GM13976 (cell line): ENCODE results near the gene UBALD2.

Source experiments
- DNase-seq: peaks from one replicate; pipeline ENCODE4 v3.0.0; 2012; ENCODE audit warnings: low spot score
- in situ Hi-C: fragments of 300-500 bp; cut with MboI; formaldehyde crosslinking; loops from one replicate; pipeline ENCODE4 v1.12.0; 2022; ENCODE audit warnings: low sequenced_read_pairs, mixed read lengths, inconsistent platforms; ENCODE audit not compliant: unreplicated experiment
- TF ChIP-seq, protein P1 (sequence below): IDR thresholded peaks from 2 replicates; pipeline ENCODE4 v1.5.1; 2012; ENCODE audit warnings: borderline replicate concordance, mild to moderate bottlenecking; ENCODE audit not compliant: insufficient read depth; ENCODE audit errors: extremely low read depth, missing control alignments, control extremely low read depth

Gene UBALD2

GRCh38 chr17:76270770-76271668 is 5.9 kb downstream of the UBALD2 start:
- TF ChIP-seq, protein P1, sequence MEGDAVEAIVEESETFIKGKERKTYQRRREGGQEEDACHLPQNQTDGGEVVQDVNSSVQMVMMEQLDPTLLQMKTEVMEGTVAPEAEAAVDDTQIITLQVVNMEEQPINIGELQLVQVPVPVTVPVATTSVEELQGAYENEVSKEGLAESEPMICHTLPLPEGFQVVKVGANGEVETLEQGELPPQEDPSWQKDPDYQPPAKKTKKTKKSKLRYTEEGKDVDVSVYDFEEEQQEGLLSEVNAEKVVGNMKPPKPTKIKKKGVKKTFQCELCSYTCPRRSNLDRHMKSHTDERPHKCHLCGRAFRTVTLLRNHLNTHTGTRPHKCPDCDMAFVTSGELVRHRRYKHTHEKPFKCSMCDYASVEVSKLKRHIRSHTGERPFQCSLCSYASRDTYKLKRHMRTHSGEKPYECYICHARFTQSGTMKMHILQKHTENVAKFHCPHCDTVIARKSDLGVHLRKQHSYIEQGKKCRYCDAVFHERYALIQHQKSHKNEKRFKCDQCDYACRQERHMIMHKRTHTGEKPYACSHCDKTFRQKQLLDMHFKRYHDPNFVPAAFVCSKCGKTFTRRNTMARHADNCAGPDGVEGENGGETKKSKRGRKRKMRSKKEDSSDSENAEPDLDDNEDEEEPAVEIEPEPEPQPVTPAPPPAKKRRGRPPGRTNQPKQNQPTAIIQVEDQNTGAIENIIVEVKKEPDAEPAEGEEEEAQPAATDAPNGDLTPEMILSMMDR: no peak
- in situ Hi-C loops: no loop called here
- peak; percentile 45 for DNase-seq

DNA sequence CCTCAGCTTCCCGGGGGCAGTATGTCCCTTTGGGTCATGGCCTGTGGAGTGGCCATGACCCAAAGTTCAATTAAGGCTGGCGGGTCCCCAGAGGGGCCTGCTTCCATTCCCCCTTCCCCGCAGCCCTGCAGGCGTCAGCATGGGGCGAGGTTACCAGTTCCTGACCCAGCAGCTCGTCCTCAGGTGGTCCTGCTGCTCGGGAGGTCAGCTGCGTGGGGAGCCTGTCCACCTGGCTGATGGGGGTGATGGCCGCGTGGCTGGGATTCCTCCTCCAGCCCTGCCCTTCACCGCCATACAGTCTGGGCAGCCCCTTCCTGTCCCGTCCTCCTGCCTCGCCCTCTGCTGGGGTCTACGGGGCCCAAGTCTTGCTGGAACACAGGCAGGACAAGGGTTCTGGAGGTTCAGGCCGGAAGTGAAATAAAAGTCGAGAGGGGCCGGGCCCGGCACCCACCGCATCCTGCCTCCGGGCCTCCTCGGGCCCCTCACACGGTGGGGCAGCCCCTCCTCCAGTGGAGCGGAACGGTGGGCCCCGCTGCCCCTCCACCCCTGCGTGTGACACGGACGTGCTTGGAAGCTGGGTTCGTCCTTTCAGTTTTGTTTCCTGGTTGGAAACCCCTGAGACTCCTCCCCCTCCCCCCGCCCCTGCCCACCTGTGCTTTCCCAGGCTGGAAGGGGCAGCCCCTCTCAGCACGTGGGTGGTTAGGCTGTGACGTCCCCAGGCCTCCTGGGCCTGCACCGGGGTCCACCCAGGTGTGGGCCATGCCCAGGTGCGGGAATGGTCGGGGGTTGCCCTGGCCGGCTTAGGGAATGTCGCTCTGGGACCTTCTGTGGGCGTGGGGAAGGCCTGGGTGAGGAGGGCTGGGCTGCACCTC is 6.8 kb downstream of the UBALD2 start:
- TF ChIP-seq, protein P1: no peak
- peak; percentile 90 for DNase-seq
- in situ Hi-C loops: no loop called here

DNA sequence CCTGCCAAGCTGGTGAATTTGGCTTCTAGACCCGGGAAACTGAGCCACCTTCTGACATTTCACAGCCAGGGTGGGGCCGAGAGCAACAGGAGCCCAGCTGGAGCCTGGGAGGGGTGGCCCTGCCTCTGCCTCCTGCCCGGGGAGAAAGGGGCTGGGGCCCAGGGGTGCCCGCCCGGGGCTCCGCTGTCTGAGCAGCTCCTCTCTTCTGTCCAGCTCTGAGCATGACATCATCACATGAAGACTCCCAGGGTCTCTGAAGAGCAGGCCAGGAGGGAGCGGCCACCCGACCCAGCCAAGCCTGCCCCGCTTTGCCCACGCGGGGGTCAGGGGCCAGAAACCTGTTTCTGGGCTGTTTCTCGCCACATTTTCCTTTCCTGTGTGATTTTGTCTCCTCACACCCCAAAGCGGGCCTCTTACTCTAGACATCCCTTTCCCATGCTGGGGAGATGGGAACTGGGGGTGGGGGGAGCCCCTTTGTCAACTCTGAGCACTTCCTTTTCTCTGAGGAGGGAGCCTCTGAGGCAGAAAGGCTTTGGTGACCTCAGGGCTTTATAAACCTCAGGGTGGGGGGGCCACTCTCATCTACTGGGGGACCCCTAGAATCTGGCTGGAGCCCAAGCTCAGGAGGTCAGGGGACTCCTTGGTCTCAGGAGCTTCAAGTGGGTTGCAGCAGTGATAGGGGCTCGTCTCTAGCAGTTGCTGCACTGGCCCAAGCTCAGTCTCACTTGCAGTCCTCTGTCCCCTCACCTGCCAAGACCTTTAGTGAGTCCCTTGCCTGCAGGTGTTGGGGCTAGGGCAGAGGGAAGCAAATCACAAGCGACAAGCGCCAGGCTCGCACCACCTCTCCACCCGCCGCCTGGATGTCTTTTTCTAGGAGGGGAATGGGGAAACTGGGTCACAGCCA is 7.6 kb downstream of the UBALD2 start:
- TF ChIP-seq, protein P1: no peak
- peak; percentile 81 for DNase-seq
- in situ Hi-C loops: no loop called here

DNA sequence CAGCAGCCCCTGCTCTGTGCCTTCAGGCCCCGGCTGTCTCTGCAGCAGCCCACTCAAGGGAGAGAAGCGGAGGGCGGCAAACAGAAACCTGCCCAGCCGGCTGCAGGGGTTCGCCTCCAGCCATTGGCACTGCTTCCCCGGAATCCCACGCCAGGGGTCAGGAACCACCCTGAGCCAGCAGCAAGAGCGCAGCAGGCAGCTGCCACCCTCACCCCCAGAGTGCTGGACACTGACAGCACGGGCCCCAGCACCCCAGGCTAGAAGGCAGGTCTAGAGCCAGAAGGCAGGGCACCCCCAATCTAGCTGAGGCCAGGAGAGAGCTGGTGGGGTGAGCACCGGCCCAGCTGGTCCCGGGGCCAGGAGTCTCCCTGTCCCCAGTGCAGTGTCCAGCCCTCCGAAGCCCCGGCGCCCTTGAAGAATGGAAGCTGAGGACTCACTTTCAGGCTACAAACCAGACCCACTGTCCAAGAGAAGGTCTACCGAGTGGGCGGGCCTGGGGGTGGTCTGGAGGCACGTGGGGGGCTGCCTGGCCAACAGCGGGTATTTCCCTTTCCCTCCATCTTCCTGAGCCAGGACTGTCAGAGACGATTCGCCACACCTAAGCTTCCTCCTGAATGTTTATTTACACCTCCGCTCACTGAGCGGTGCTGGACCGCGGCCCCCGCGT is 8.4 kb downstream of the UBALD2 start:
- DNase-seq: no peak
- in situ Hi-C loops: no loop called here
- TF ChIP-seq, protein P1: no peak

- TF ChIP-seq, protein P1: no peak
- DNase-seq: no peak
- in situ Hi-C loops: no loop called here
Observed at GRCh38 chr17:76274112-76274956, 9.2 kb downstream of the UBALD2 start.
